Activated T-cell treated with anti-CD3 and anti-CD28 coated beads, Interleukin-2, amount 50 U/mL, for 1 hour (primary cell): ENCODE data around the gene POGZ.
A peak's percentile ranks its signal among the peaks of the same experiment; 100 is the strongest.
"Not testable (repeated sequence)": the region's sequence is repeated elsewhere in the genome, so short reads cannot be mapped to it uniquely, and the experiment has no call there.

Experiments used
- DNase-seq: peaks from one replicate; pipeline ENCODE4 v3.0.0-alpha.2; 2020

POGZ gene

DNA sequence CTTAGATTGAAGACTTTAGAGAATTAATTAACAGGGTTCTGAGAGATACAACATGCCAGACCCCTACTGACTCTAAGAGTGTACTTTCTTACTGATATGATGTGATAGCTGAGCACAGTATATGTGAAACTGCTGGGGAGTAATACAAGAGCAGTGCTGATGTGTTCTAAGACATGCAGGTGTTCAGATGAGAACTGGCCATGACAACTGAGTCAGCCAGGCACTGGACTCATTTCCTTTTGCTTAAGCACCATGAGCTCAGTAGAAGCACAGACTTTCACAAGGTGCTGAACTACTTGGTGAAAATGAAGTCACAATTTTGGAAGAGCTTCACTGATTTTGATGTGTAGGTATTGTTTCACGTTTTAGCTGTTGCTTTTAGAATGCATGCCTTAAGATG is 15.9 kb upstream of the POGZ start:
- DNase-seq, result no peak

DNA sequence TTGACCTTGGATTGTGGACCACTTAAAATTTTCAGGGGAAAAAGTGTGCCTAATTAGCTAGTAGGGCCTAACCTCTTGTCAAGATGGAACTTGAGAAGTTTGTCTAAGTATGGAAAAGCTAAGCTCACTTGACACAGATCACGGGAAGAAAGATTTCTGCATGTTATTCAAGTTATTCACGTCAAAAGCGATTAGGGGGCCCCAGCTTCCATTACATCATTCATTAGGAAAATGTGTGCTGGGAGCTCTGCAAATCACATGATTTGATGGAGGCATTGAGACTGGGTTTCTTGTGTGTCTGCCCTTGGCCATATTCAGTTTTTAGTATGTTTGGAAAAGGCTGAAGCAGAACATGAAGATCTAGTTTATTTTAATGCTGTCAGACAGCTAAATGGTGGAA is 15.5 kb upstream of the POGZ start:
- DNase-seq, result no peak

DNA sequence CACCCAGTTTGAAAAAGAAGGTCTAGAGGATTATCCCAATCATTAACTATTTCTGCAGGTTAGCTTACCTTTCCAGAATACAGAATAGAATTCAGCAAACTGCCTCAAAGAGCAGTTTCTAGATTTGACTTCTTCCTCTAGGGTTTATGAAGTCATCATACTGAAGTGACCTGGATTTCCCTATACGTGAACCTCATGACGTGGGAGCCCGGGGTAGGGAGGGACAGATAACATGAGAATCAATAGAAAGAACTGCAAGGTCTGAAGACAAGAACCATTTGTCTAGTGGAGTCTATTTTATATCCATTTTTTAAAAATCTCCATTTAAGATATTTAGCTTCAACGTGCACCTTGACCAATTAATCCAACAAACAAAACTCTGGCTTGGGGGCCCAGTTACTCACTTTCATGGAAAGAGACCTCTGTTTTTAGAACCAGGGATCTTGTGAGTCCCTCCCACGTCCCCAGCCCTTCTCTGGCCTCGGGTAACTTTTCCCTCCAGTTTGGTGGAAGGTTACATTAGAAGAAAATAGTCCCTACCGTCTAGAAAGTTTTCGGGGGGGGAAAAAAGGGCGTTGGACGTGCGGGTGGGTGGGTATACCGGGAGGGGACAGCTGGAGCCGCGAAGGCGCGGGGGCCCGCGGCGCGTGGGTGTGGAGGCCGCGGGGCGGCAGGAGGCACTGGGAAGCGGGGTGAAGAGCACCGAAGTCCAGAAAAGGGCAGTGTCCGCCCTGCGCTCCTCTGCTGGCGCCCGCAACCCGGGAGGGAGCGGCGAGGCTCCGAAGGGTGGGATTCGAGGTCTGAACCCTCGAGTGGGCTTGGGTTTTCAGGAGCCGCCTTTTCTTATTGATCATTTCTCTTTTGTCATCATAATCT is 13.8 kb upstream of the POGZ start:
- peak; percentile 48 for DNase-seq

DNA sequence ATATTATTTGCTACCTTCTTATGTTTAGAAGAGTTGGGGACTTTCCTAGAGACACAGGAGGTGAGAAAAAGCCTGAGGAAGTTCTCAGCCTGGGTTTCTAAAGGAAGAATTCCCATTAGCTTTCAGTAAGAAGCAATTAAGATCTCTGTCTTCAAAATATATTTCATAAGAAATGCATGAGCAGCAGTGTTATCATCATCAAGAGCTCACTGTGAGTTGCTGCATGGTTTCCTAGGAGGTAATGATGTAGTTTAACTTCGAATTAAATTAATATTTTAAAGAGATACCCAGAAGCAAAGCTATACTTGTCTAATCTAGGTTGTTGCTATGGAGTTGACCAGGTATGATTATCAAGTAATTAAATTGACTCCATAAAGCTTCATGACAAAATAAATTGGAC is 5.7 kb upstream of the POGZ start:
- no peak for DNase-seq

DNA sequence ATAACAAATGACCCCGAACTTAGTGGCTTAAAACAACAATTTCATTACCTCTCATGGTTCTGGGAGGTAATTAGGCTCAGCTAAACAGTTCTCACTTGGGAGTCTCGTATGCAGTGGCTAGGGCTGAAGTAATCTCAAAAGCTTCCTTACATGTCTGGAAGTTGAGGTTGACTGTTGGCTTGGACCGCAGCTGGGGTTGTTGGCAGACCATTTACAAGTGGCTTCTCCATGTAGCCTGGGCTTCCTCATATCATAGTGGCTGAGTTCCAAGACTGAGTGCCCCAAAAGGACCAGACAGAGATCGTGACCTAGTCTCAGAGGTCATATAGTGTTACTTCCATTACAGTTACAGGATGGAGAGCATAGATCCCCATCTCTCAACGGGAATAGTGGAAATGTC is 2.4 kb upstream of the POGZ start:
- DNase-seq, result no peak

DNA sequence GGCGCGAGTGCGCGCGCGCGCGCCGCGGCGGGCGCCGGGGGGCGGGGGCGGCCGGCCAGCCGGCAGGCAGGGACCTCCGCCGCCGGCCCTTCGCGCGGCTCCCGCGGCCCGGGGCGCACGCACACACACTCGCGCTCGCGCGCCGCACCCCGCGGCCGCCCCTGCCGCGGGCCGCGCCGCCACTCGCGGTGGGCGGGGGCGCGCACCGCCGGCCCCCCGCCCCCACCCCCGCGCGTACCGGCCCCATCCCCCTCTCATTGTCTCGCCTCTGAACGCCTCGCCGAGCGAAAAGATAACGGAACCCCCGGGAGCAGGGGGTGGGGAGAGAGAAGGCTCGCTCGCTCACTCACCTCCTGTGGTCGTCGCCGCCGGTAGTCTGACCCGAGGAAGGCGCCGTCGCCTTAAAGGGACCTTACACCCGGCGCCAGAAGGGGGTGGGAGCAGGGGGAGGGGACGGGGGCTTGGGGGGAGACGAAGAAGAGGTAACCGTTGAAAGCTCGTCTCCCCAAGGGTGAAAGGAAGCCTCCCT is 428 bp downstream of the POGZ start:
- DNase-seq, result peak; percentile 73

DNA sequence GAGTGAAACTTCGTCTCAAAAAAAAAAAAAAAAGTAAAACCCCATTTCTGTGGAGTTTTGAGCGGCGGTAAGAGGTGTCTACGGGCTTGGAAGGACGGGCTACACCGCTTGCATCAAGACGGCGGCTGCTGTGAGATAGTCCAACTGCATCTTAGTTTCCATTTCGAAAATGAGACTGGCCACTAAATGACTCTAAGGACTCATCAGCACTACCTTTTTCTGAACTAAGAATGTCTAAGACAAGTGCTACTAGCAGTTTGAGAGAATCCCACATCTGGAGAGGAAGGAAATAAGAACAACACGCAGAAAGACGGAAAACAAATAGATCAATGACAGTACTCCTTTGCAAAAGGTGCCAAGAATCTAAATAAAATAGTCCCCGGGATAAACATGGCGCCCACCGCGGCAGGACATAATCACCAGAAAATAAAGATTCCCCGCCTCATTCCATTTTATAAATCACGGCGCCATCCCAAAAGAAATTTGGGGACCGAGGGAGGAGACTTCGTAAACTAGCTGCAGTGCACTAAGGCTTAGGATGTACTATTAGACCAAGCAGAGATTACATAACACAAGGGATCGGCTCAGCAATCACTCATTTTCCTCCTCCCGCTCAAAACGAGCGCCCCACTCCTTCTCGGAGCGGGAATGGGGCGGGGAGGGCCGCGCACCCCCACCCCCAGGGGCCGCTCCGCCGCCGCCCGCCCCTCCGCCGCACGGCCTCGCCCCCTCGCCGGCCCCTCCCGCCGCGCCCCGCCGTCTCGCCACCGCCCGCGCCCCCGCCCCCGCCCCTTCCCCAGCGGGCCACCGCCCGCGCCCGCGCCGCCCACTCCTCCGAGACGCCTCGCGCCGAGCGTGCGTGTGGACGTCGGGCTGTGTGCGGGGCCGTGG is 1.1 kb downstream of the POGZ start:
- peak; percentile 74 for DNase-seq

DNA sequence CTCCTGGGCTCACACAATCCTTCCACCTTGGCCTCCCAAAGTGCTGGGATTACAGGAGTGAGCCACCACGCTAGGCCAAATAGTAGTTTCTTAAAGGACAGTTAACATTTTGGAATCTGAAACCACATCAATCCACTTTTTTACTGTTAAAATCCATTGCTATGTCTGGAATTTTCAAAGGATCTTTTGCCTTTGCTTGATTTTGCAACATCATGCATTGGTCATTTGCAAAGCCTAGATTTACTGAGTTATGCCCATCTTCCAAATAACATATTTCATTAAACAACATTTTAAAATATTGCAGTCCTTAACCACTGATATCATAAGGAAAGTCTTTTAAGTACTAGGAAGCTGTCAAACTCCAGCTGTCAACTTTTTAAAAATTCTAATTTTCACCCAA is 3.3 kb downstream of the POGZ start:
- no peak for DNase-seq

DNA sequence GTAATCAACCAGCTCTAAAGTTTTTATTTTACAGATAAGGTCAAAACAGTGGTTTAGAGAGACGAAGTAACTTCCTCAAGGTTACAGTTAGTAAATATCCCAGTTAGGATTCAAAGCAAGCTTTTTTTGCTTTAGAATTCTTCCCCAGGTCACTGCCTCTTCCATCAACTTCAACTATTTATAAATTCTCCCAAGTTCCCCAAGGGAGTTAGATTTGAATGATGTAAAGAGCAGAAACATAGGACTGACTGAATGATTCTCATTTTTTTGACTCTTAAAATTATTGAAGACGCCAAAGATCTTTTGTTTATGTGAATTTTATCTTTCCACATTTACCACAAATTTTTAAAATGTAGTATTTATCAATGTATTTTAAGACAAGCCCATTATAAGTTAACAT is 4.1 kb downstream of the POGZ start:
- DNase-seq, result no peak

DNA sequence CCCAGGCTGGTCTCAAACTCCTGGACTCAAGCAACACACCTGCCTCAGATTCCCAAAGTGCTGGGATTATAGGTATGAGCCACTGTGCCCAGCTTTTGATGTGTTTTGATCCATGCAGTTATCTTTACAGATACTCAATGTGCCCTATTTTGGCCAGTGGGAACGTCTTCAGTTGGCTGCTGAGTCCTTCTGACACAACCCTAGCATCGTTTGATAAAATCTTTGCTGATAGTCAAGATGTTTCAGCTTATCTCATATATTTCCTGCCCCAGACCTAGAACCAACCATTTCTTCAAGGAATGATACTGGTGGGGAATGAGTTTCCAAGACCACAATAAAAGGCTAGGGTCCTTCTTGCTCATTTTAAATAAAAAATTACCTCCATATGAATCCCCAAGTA is 11.6 kb downstream of the POGZ start:
- DNase-seq, result no peak

DNA sequence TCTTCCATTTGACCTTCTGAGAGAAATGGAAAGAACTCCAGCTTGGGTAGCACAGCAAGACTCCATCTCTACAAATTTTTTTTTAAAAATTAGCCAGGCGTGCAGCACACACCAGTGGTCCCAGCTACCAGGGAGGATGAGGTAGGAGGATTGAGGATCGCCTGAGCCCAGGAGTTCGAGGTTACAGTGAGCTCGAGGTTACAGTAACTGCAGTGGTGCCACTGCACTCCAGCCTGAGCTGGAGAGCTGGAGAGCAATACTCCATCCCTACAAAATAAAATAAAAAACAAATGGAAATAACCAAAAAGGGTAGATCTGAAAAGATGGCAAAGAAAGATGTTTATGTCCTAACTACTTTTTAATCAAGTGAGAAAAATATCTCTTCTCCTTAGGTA is 14.5 kb downstream of the POGZ start:
- no peak for DNase-seq

DNA sequence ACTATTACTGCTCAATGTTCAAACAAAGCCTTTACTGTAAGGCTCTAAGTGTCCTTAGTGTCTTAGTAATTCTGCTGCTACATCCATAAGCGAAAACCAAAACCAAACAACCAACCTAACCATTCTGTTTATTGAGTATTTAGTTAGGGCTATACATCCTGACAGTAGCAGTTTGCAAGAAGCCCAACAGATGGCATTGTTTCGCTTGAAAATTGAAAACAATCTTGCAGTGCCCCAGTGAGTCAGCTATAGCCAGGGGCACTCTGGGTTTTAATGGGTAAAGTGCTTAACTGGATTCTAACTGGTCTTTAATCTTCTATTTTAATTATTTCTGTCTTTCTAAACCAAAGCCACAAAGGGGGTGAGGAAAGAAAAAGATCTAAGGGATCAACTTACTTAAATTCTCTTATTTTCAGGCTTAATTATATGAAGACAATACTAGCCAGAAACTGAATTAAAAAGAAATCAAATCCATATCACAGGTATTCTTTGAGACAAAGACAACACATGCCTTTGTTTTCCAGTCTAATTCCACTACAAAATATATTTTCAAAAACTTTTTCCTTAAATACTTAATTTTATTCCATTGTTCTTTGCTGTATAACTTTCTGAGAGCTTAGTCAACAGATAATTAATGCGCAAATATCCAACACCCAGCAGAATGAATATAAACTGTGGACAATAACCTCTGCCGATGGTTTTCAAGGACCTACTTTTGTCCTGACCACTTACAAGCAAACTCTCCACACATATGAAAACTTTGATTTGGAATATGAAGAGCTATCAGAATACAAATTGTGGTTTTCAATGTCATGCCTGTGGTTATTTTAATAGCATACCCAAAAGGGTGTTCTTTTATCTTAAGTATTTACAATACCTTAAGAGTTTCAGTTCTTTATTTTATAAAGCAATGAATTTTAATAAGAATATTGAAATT is 15.2 kb downstream of the POGZ start:
- DNase-seq, result peak; percentile 47

DNA sequence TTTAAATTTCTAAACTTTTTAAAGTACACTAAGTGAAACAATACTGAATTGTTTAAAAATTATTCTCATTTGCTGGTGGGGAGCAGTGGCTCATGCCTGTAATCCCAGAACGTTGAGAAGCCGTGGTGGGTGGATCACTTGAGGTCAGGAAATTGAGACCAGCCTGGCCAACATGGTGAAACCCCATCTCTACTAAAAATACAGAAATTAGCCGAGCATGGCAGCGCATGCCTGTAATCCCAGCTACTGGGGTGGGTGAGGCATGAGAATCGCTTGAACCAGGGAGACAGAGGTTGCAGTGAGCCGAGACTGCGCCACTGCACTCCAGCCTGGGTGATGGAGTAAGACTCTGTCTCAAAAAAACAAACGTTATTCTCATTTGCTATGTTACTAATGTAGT is 21.9 kb downstream of the POGZ start:
- DNase-seq, result not testable (repeated sequence)

DNA sequence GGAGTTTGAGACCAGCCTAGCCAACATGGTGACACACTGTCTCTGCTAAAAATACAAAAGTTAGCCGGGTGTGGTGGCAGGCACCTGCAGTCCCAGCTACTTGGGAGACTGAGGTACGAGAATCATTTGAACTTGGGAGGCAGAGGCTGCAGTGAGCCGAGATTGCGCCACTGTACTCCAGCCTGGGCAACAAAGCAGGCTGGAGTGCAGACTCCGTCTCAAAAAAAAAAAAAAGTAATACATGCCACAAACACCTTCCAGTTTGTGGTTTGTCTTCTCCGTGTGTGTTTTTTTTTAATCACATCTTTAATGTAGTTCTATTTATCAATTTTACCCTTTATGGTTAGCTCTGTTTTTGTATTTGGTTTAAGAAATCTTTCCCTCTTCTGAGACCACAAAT is 22.3 kb downstream of the POGZ start:
- DNase-seq, result no peak

DNA sequence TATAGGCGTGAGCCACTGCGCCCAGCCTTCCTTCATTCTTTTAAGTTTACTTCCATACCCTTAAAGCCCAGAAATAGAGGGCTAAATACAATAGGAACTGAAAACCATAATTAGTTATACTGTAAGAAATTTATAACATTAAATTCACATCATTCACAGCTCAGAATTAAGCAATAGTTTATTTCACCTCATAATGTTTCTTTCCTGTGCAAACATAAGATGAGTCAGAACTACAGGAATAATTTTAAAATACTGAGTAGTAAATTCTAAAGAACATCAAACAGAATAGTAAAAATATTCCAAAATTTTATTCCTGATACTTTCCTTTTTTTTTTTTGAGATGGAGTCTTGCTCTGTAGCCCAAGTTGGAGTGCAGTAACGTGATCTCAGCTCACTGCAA is 24.1 kb downstream of the POGZ start:
- DNase-seq, result no peak

DNA sequence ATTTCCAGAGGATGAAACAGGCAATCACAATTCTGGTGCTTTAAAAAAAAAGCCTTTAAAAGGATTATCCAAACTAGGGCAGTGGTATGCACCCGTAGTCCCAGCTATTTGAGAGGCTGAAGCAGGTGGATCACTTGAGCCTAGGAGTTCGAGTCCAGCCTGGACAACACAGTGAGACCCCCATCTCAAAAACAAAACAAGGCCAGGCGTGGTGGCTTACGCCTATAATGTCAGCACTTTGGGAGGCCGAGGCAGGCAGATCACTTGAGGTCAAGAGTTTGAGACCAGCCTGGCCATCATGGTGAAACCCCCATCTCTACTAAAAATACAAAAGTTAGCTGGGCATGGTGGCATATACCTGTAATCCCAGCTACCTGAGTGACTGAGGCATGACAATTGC is 25.5 kb downstream of the POGZ start:
- DNase-seq, result not testable (repeated sequence)

DNA sequence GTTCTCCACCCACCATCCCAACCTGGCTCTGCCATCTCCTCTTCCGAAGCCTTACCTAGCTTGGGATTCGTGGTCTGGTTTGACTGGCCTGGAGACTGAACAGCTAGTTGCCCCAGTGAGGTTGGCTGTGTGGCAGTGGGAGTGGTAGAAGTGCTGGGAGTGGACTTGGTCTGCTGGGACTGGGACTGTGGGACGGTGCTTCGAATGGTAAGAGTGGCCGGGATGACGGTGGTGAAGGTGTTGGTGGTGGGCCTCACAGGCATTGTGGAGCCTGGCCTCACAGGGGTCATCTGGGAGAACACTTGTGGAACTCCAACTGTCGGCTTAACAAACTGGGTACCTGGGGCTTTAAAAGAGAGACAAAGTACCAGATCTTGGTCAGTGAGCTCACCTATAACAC is 31.2 kb downstream of the POGZ start:
- DNase-seq, result no peak

DNA sequence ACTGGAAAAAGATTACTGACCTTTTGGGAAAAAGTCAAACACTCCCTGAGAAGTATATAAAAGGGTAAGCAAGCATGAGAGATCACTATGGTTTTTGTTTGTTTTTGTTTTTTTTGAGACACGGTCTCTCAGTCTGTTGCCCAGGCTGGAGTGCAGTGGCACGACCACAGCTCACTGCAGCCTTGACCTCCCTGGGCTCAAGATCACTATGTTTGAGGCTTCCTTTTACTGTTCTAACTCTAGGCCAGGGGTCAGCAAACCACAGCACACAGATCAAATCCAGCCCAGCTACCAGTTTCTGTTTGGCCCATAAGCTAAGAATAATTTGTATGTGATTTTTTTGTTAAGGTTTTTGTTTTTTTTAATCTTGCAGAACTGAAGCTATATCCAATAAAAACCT is 34.2 kb downstream of the POGZ start:
- no peak for DNase-seq

DNA sequence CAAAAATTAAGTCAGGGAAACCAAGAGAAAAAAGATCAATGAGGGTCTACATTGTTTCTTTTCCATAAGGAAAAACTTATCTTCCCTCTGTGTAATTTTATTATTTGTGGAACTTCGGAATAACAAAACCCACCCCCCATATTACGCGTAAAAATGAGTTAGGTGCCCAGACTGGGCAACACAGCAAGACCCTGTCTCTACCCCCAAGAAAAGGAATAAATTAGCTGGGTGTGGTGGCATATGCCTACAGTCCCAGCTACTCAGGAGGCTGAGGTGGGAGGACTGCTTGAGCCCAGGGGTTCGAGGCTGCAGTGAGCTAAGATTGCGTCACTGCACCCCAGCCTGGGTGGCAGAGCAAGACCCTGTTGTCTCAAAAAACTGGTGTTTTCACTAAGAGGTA is 39.5 kb downstream of the POGZ start:
- no peak for DNase-seq

DNA sequence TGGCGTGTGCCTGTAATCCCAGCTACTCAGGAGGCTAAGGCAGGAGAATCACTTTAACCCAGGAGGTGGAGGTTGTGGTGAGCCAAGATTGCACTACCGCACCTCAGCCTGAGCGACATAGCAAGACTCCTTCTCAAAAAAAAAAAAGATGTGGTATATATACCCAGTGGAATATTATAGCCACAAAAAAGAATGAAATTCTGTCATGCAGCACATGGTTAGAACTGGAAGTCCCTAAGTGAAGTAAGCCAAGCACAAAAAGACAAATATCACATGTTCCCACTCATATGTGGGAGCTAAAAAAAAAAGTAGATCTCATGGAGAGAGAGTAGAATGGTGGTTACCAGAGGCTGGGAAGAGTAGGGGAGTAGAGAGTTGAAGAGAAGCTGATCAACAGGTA is 41.2 kb downstream of the POGZ start:
- no peak for DNase-seq

DNA sequence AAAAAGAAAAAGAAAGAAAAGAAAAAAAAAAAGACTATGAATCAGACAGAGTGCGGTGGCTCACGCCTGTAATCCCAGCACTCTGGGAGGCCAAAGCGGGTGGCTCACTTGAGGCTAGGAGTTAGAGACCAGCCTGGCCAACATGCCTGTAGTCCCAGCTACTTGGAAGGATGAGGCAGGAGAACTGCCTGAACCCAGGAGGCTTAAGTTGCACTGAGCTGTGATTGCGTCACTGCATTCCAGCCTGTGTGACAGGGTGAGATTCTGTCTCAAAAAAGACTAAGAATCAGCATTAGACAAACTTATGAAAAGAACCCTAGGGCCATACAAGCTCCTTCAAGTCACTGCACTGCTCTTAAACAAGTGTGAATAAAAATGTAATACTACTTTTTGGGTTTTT is 43.1 kb downstream of the POGZ start:
- no peak for DNase-seq

DNA sequence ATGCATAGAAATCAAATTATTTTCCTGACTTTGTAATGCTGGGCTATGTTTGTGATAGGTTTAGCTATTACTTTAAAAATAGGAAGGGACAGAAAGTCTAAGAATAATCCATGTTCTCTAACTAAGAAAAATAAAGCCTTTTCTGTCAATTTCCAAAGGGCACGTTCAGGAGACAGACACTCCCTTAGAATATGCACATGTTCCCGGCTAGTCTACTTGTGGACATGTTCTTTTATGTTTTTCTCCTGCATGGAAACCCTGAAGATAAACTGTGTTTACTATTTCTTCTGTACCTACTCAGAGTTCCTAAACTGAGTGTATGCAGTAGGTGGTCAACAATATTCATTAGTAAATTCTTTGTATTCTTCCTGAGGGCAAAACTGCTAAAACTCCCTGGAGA is 47.4 kb downstream of the POGZ start:
- no peak for DNase-seq

DNA sequence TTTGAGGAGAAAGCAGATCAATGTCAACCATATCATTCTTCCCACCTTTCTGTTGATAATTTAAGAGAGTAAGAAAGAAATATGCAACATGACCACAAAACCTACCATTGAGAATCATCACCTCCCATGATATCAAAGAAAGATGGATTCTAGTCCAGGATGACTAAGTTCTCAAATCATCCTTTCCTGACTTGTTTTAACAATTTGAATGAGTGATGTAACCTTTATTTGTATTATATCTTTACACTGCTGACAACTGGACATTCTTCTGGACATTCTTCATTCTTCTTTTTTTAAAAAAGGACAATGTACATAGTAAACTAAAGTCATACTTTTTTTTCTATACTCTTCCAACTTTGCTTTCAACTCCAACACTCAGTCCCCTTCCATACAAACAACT is 50.4 kb downstream of the POGZ start:
- DNase-seq, result no peak
